ENCODE measurements around the gene PHOX2B.

PHOX2B gene

GRCh38 chr4:41787931-41788330 is 39.4 kb upstream of the PHOX2B start:
- no peak for DNase-seq (ENCODE audit: low read depth)
- no peak for TF ChIP-seq CTCF (IDR thresholded peaks at IDR 0.05; ENCODE audit: low read length, missing control alignments)
- no peak overlapping the region for H3K4me3 ChIP-seq (replicated peaks; ENCODE audit: low read depth, low read length)

- no peak for TF ChIP-seq CTCF (IDR thresholded peaks at IDR 0.05; ENCODE audit: low read length, missing control alignments)
- no peak for DNase-seq (ENCODE audit: low read depth)
- no peak overlapping the region for H3K4me3 ChIP-seq (replicated peaks; ENCODE audit: low read depth, low read length)
Observed at GRCh38 chr4:41785665-41786064, 37.1 kb upstream of the PHOX2B start.

GRCh38 chr4:41784191-41784979 is 35.9 kb upstream of the PHOX2B start:
- no peak overlapping the region for H3K4me3 ChIP-seq (replicated peaks; ENCODE audit: low read depth, low read length)
- no peak for DNase-seq (ENCODE audit: low read depth)
- no peak for TF ChIP-seq CTCF (IDR thresholded peaks at IDR 0.05; ENCODE audit: low read length, missing control alignments)

GRCh38 chr4:41776466-41776865 is 27.9 kb upstream of the PHOX2B start:
- H3K4me3 ChIP-seq (replicated peaks; ENCODE audit: low read depth, low read length) = no peak overlapping the region
- no peak for TF ChIP-seq CTCF (IDR thresholded peaks at IDR 0.05; ENCODE audit: low read length, missing control alignments)
- no peak for DNase-seq (ENCODE audit: low read depth)

- no peak overlapping the region for H3K4me3 ChIP-seq (replicated peaks; ENCODE audit: low read depth, low read length)
- TF ChIP-seq CTCF (IDR thresholded peaks at IDR 0.05; ENCODE audit: low read length, missing control alignments) = no peak
- no peak for DNase-seq (ENCODE audit: low read depth)
Observed at GRCh38 chr4:41763729-41764128, 15.2 kb upstream of the PHOX2B start.

- H3K4me3 ChIP-seq (replicated peaks; ENCODE audit: low read depth, low read length) = no peak overlapping the region
- no peak for TF ChIP-seq CTCF (IDR thresholded peaks at IDR 0.05; ENCODE audit: low read length, missing control alignments)
- DNase-seq (ENCODE audit: low read depth) = no peak
Observed at GRCh38 chr4:41758884-41759283, 10.4 kb upstream of the PHOX2B start.
